H1 (cell line): ENCODE measurements around the gene DNAJC22. TPM values are rescaled to one million over a fixed set of nuclear protein-coding genes. Genes with fewer than 3 reads are reported as not detected.

Source experiments
- CTCF ChIA-PET: fragments of 300-600 bp; sonication (Branson Sonifier 250); formaldehyde crosslinking; loops from one replicate; lab custom pipeline; 2021; ENCODE audit not compliant: partially characterized antibody; lab: Charles Lee
- POLR2A ChIA-PET: fragments of 300-600 bp; sonication (Branson Sonifier 250); formaldehyde crosslinking; loops from one replicate; lab custom pipeline; 2021; ENCODE audit warnings: inconsistent platforms; ENCODE audit not compliant: partially characterized antibody; lab: Charles Lee
- DNase-seq, 2 experiments: peaks; one replicate each; pipeline versions ENCODE4 v3.0.0 to v3.0.0-alpha.2; 2010 to 2022; ENCODE audit warnings: low spot score in 2 of 2, low read depth in 1 of 2, mixed read lengths in 1 of 2
- FAIRE-seq: peaks from 2 replicates; lab custom pipeline; 2011; peaks lifted over from hg19 to GRCh38; lab: Jason Lieb, UNC
- H2AFZ ChIP-seq: 2 replicates; pipeline ENCODE4 v1.8.1; 2012; ENCODE audit warnings: low read length, inconsistent platforms
- H2AK5ac ChIP-seq: 2 replicates; pipeline ENCODE4 v1.6.1; 2013; ENCODE audit warnings: low read depth, low read length
- H2BK120ac ChIP-seq: replicated peaks from 2 replicates; pipeline ENCODE3; 2013; ENCODE audit warnings: low read depth, low read length, inconsistent platforms
- H2BK12ac ChIP-seq: 2 replicates; pipeline ENCODE4 v1.6.1; 2013; ENCODE audit warnings: low read depth, low read length
- H2BK15ac ChIP-seq: 2 replicates; pipeline ENCODE4 v1.6.1; 2013; ENCODE audit warnings: low read length
- H2BK20ac ChIP-seq: 2 replicates; pipeline ENCODE4 v1.6.1; 2013; ENCODE audit warnings: low read length
- H2BK5ac ChIP-seq: 2 replicates; pipeline ENCODE4 v1.6.1; 2013; ENCODE audit warnings: low read depth, low read length
- H3K14ac ChIP-seq: 2 replicates; pipeline ENCODE4 v1.6.1; 2013; ENCODE audit warnings: inconsistent platforms; ENCODE audit not compliant: insufficient read length
- H3K18ac ChIP-seq: 2 replicates; pipeline ENCODE4 v1.6.1; 2013; ENCODE audit warnings: low read length; ENCODE audit errors: extremely low read depth
- H3K23ac ChIP-seq: 2 replicates; pipeline ENCODE4 v1.6.1; 2013; ENCODE audit warnings: inconsistent platforms; ENCODE audit not compliant: insufficient read length
- H3K23me2 ChIP-seq: 2 replicates; pipeline ENCODE4 v1.6.1; 2013; ENCODE audit warnings: low read depth, low read length
- H3K27ac ChIP-seq: 2 replicates; pipeline ENCODE4 v1.6.1; 2011; ENCODE audit warnings: low read depth, low read length, inconsistent platforms
- H3K27me3 ChIP-seq, 4 experiments: replicated peaks in 1 of 4; 1 replicate in 1 of 4; 2 replicates in 3 of 4; pipeline versions ENCODE4 v1.6.1 to v1.8.1; 2011 to 2013; ENCODE audit warnings: low read length in 3 of 4, mild to moderate bottlenecking in 3 of 4, inconsistent platforms in 2 of 4, mixed read lengths in 2 of 4, moderate library complexity in 1 of 4; ENCODE audit not compliant: control insufficient read depth in 3 of 4, insufficient read depth in 3 of 4; ENCODE audit errors: extremely low read depth in 1 of 4
- H3K36me3 ChIP-seq, 4 experiments: 2 replicates each; pipeline versions ENCODE4 v1.6.1 to v1.8.1; 2011 to 2013; ENCODE audit warnings: mild to moderate bottlenecking in 4 of 4, low read length in 3 of 4, moderate library complexity in 2 of 4, control low read depth in 1 of 4, inconsistent platforms in 1 of 4; ENCODE audit not compliant: insufficient read depth in 4 of 4, control insufficient read depth in 2 of 4
- H3K4ac ChIP-seq: replicated peaks from 2 replicates; pipeline ENCODE3; 2013; ENCODE audit warnings: low read length, low read depth, mixed read lengths, inconsistent platforms; ENCODE audit not compliant: insufficient read length
- H3K4me1 ChIP-seq, 4 experiments: replicated peaks in 1 of 4; 1 replicate in 1 of 4; 2 replicates in 3 of 4; pipeline versions ENCODE4 v1.6.1 to v1.8.1; 2011 to 2013; ENCODE audit warnings: low read length in 3 of 4, inconsistent platforms in 2 of 4, mixed read lengths in 1 of 4; ENCODE audit not compliant: insufficient read depth in 4 of 4, control insufficient read depth in 3 of 4
- H3K4me2 ChIP-seq, 2 experiments: 2 replicates each; pipeline versions ENCODE4 v1.6.1 to v1.8.1; 2011 to 2013; ENCODE audit warnings: low read depth in 2 of 2, low read length in 2 of 2, control low read depth in 1 of 2, inconsistent platforms in 1 of 2, mild to moderate bottlenecking in 1 of 2; ENCODE audit not compliant: insufficient read depth in 1 of 2
- H3K4me3 ChIP-seq, 4 experiments: fragments of 200-600, 300-600 bp in 1 of 4; sonication (generic), shearing (Covaris generic), sonication (Bioruptor Twin) in 1 of 4; 2 replicates each; pipeline versions ENCODE4 v1.5.1 to v1.8.1; 2011 to 2016; ENCODE audit warnings: low read length in 4 of 4, low read depth in 3 of 4, control low read depth in 2 of 4, inconsistent platforms in 2 of 4, mild to moderate bottlenecking in 2 of 4, mixed read lengths in 1 of 4, moderate library complexity in 1 of 4; ENCODE audit not compliant: insufficient read depth in 2 of 4; ENCODE audit errors: extremely low read depth in 1 of 4
- H3K56ac ChIP-seq: replicated peaks from 2 replicates; pipeline ENCODE3; 2013; ENCODE audit warnings: low read depth, mild to moderate bottlenecking, mixed read lengths, low read length, inconsistent platforms; ENCODE audit not compliant: insufficient read length
- H3K79me1 ChIP-seq: 2 replicates; pipeline ENCODE4 v1.6.1; 2013; ENCODE audit warnings: low read depth, low read length, control low read depth
- H3K79me2 ChIP-seq, 2 experiments: 2 replicates each; pipeline versions ENCODE4 v1.6.1 to v1.8.1; 2012 to 2013; ENCODE audit warnings: low read length in 2 of 2, mild to moderate bottlenecking in 2 of 2, inconsistent platforms in 1 of 2; ENCODE audit not compliant: insufficient read depth in 2 of 2, control insufficient read depth in 1 of 2
- H3K9ac ChIP-seq, 4 experiments: replicated peaks in 1 of 4; 1 replicate in 1 of 4; 2 replicates in 3 of 4; pipeline versions ENCODE4 v1.6.1 to v1.8.1; 2011 to 2013; ENCODE audit warnings: low read depth in 3 of 4, low read length in 3 of 4, control low read depth in 2 of 4, mild to moderate bottlenecking in 2 of 4, moderate library complexity in 2 of 4, inconsistent platforms in 1 of 4; ENCODE audit errors: extremely low read depth in 1 of 4
- H3K9me3 ChIP-seq, 2 experiments: 2 replicates each; pipeline versions ENCODE4 v1.6.1 to v1.8.1; 2012 to 2013; ENCODE audit warnings: mild to moderate bottlenecking in 2 of 2, moderate library complexity in 2 of 2, control low read depth in 1 of 2, inconsistent platforms in 1 of 2, low read depth in 1 of 2, low read length in 1 of 2, mixed read lengths in 1 of 2; ENCODE audit not compliant: insufficient read depth in 2 of 2
- H4K20me1 ChIP-seq, 2 experiments: replicated peaks in 1 of 2; 2 replicates each; pipeline versions ENCODE3 to v1.8.1; 2011 to 2013; ENCODE audit warnings: inconsistent platforms in 2 of 2, low read length in 2 of 2, mild to moderate bottlenecking in 1 of 2; ENCODE audit not compliant: insufficient read depth in 2 of 2, control insufficient read depth in 1 of 2
- H4K5ac ChIP-seq: 2 replicates; pipeline ENCODE4 v1.6.1; 2013; ENCODE audit warnings: low read length, low read depth, mixed read lengths, inconsistent platforms; ENCODE audit not compliant: insufficient read length
- H4K8ac ChIP-seq: 2 replicates; pipeline ENCODE4 v1.8.0; 2013; ENCODE audit warnings: mild to moderate bottlenecking, moderate library complexity, low read length, inconsistent platforms; ENCODE audit not compliant: insufficient read depth; ENCODE audit errors: extremely low read depth
- H4K91ac ChIP-seq: replicated peaks from 2 replicates; pipeline ENCODE3; 2013; ENCODE audit warnings: low read length, mixed read lengths, inconsistent platforms; ENCODE audit not compliant: insufficient read length
- KDM1A ChIP-seq: fragments of 200-600, 300-600 bp; sonication (generic); IDR thresholded peaks from 2 replicates; pipeline ENCODE4 v1.7.1; 2016; ENCODE audit warnings: mild to moderate bottlenecking, low read length, borderline replicate concordance
- TAF7 ChIP-seq: optimal IDR thresholded peaks from 2 replicates; pipeline ENCODE3; 2011; ENCODE audit warnings: low read depth, mild to moderate bottlenecking, inconsistent platforms, low read length, moderate library complexity, borderline replicate concordance
- WGBS, 2 experiments: shearing (Covaris generic) in 1 of 2; methylation state at CpG; one replicate each; pipeline versions ENCODE4 v1.1.6 to v1.1.7; 2013 to 2015; ENCODE audit warnings: low lambda C conversion rate in 2 of 2, mixed read lengths in 2 of 2, inconsistent platforms in 1 of 2, low coverage in 1 of 2, missing lambda C conversion rate in 1 of 2; ENCODE audit not compliant: insufficient replicate concordance in 2 of 2, insufficient coverage in 1 of 2, insufficient read length in 1 of 2; ENCODE audit errors: extremely low coverage in 1 of 2, missing lambda C conversion rate in 1 of 2; 5-methylcytosine and 5-hydroxymethylcytosine counted together
- polyA plus RNA-seq, 7 experiments: library from polyadenylated mRNA; depleted of rRNA in 3 of 7; stranded (reverse) in 5 of 7; unstranded in 2 of 7; fragments of >200 nt in 5 of 7; fragments of 200-250 nt in 2 of 7; gene quantifications; 1 replicate in 5 of 7; 2 replicates in 1 of 7; 4 replicates in 1 of 7; pipeline versions ENCODE4 v1.2.1 to v1.2.3, GENCODE V29; 2011 to 2013; ENCODE audit warnings: missing spikeins in 2 of 7, mixed read lengths in 2 of 7
- total RNA-seq: library from RNA; stranded (reverse); fragmentation: NEBNext Ultra II Directional; extraction: Animal tissue kit (Norgen Biotek cat#: 25700); gene quantifications from 2 replicates; pipeline ENCODE4 v1.2.1, GENCODE V29; 2021

DNAJC22 gene
- total and polyA plus RNA-seq, 2 of the 8 experiments (the other 6 are each of a cell fraction or from before 2014, with no cell fraction given), result 0.20 to 0.39 TPM

DNA sequence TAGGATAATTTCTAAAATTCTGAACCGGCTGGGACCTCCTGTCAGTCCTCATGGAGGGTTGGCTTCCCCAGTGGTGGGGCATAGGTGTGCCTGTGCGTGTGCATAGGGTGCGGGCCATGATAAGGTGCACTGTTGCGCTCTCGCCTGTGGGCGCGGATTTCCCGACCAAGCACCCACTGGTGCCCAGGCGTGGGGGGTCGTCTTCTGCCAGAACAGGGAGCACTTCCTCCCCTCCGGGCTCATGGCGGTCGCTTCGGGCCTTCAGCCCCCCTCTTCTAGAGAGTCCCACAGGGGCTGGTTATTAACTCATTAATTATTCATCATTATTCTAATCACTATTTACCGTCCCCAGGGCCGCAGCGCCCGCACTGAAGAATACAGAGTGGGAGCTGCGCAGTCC lies 12.5 kb upstream of the DNAJC22 start:
- POLR2A ChIA-PET, result interaction anchor here (1.1 to 6.2 kb wide), 4 partner anchors 8 to 40 kb away, joined by 3 to 37 read pairs (median 32); partner anchors contain the start of genes DNAJC22 and TROAP
- no peak overlapping the region for H3K4ac ChIP-seq
- H3K4me2 ChIP-seq, result no peak overlapping the region
- peaks cover 0 to 6% of the 10 kb centered on the region in 2 experiments; a peak in 1 of 4 replicates for H3K9me3 ChIP-seq
- no peak overlapping the region for H2BK20ac ChIP-seq
- no peak overlapping the region for H2BK12ac ChIP-seq
- no peak overlapping the region for H3K56ac ChIP-seq
- H3K4me1 ChIP-seq, result peaks cover 0 to 22% (median 12%) of the 10 kb centered on the region in 4 experiments; a peak in 6 of 7 replicates
- no peak overlapping the region for H4K91ac ChIP-seq
- DNase-seq (no peak), FAIRE-seq (no peak)
- no peak overlapping the region for H2AK5ac ChIP-seq
- peaks cover 7% of the 10 kb centered on the region; the same call in 1 of the 2 replicates for H3K23me2 ChIP-seq
- no peak overlapping the region for H3K23ac ChIP-seq
- no peaks in the 10 kb centered on the region for H3K79me2 ChIP-seq
- no peak overlapping the region for H2BK5ac ChIP-seq
- H4K8ac ChIP-seq, result no peak overlapping the region
- 90% methylated on average over 14 of the region's 19 CpGs; no CpG with 5 or more reads in 1 of the 2 experiments for WGBS, 2 experiments
- H3K79me1 ChIP-seq, result no peaks in the 10 kb centered on the region
- no peak overlapping the region for H2BK120ac ChIP-seq
- no peak overlapping the region for H3K4me3 ChIP-seq
- no peak overlapping the region for H3K14ac ChIP-seq
- CTCF ChIA-PET, result interaction anchor here (0.6 to 12.7 kb wide), 10 partner anchors 8 to 513 kb away, joined by 3 to 276 read pairs (median 6); partner anchors contain the start of genes DNAJC22 and PRPH
- H4K5ac ChIP-seq, result no peak overlapping the region
- no peak overlapping the region for H2AFZ ChIP-seq
- peaks cover 5 to 21% (median 11%) of the 10 kb centered on the region in 4 experiments; a peak in 7 of 8 replicates for H3K36me3 ChIP-seq
- H3K27me3 ChIP-seq, result peaks cover 53 to 76% (median 68%) of the 10 kb centered on the region in 4 experiments
- H3K27ac ChIP-seq, result no peak overlapping the region
- TF ChIP-seq KDM1A (no peak), TAF7 (no peak)
- H3K18ac ChIP-seq, result no peak overlapping the region
- no peak overlapping the region for H2BK15ac ChIP-seq
- H3K9ac ChIP-seq, result no peak overlapping the region
- peaks cover 6 to 9% of the 10 kb centered on the region in 2 experiments for H4K20me1 ChIP-seq
